Measurements from ENCODE around the gene FAM43A.

The FAM43A gene, protein sequence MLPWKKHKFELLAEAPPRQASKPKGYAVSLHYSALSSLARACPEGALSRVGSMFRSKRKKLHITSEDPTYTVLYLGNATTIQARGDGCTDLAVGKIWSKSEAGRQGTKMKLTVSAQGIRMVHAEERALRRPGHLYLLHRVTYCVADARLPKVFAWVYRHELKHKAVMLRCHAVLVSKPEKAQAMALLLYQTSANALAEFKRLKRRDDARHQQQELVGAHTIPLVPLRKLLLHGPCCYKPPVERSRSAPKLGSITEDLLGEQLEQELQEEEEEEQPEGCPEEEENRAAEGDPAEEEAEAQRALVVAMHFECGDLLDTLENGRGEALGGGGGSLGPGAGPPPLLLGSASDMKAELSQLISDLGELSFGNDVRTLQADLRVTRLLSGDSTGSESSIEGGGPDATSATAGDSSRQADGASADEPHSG

DNA sequence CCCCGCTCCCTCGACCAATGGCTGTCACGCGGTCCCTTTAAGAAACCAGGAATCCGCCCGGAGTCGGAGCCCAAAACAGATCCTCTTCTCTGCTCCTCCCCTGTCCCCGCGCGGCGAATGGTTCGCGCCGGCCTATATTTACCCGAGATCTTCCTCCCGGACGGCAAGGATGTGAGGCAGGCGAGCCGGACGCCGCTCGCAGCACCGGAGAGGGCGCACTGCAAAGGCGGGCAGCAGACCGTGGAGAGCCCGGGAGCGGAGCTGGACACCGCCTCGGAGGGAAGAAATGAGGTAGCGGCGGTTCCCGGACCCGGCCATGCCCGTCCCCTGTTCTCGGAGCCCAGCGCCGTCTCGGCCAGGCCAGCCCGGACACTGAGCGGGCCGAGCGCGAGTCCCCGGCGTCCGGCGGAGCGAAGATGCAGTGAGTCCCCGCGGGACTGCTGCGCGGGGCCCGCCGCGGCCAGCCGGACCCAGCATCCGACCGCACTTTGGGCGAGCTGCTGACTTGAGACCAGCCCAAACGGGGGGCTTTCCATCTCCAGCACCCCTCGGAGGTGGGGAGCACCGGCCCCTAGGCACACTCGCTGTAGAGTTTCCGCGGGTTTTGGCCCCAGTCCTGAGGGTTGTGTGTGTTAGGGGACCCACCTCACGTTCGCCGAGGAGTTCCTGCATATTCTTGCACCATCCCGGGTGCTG lies at the start of gene FAM43A:
FAM43A (plus strand) TSS at position 166 of the 696 bp plus-strand sequence. CDS start 944 bp downstream, outside the sequence.
- Mint-ChIP-seq H3K9me3 (no peaks in the 10 kb centered on the region), H3K27ac (peak within 1 kb of the TSS; percentile 91), H3K27me3 (peaks cover 50% of the 10 kb centered on the region), H3K4me1 (ENCODE audit: low read depth) (peaks cover 68% of the 10 kb centered on the region), H3K36me3 (ENCODE audit: low read depth) (peaks cover 10% of the 10 kb centered on the region), H3K4me3 (peak within 1 kb of the TSS; percentile 81)
- DNase-seq = peak; percentile 87

DNA sequence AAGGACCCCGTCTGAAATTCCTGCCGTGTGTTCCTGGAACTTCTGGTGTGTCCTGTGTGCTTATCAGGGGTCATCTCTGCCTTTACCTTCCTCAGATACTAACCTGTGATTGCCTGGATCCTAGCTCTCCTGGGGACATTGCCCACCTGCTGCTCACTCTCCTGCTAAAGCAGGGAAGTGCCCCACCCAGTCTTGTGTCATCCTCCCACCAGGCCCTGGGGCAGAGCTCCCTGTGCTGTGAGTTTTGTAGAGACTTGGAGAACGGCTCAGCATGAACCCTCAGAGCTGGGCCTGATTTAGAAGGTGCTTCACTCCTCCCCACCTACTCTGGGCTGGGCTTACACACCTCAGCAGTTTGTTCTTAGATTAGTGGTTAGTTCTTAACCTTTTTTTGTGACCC lies 48.6 kb upstream of the FAM43A start:
- H3K4me1 Mint-ChIP-seq (ENCODE audit: low read depth) = peaks cover 23% of the 10 kb centered on the region
- H3K27me3 Mint-ChIP-seq = no peaks in the 10 kb centered on the region
- no peak overlapping the region for H3K4me3 Mint-ChIP-seq
- no peaks in the 10 kb centered on the region for H3K9me3 Mint-ChIP-seq
- H3K36me3 Mint-ChIP-seq (ENCODE audit: low read depth) = peaks cover 32% of the 10 kb centered on the region
- no peak for DNase-seq
- no peak overlapping the region for H3K27ac Mint-ChIP-seq

DNA sequence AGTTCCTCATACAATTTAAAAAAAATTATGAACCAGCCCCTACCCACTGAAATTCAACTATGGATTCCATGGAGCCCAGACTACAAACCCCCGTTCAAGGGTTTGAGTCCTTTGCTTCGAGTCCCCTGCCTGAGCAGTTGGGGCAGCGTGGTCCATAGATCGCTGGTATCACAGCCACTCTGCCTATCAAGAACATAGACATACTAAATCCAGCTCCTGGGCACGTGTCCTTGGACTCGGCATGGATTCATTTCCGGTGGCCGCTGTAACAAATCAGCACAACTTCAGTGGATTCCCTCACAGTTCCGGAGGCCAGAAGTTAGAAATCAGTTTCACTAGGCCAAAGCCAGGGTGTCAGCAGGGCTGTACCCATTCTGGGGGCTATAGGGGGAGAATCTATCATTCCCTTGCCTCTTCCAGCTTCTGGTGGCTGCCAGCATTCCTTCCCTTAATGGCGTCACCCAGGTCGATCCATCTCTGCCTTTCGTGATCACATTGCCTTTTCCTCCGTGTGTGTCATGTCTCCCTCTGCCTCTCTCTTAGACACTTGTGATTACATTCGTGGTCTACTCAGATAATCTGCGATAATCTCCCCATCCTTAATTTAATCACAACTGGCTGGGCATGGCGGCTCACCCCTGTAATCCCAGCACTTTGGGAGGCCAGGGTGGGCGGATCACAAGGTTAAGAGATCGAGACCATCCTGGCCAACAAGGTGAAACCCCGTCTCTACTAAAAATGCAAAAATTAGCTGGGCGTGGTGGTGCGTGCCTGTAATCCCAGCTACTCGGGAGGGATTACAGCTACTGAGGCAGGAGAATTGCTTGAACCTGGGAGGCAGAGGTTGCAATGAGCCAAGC lies 47.9 kb upstream of the FAM43A start:
- Mint-ChIP-seq H3K36me3 (ENCODE audit: low read depth) (peaks cover 39% of the 10 kb centered on the region), H3K27ac (no peak overlapping the region), H3K9me3 (no peaks in the 10 kb centered on the region), H3K27me3 (no peaks in the 10 kb centered on the region), H3K4me1 (ENCODE audit: low read depth) (peaks cover 19% of the 10 kb centered on the region), H3K4me3 (no peak overlapping the region)
- DNase-seq = no peak

DNA sequence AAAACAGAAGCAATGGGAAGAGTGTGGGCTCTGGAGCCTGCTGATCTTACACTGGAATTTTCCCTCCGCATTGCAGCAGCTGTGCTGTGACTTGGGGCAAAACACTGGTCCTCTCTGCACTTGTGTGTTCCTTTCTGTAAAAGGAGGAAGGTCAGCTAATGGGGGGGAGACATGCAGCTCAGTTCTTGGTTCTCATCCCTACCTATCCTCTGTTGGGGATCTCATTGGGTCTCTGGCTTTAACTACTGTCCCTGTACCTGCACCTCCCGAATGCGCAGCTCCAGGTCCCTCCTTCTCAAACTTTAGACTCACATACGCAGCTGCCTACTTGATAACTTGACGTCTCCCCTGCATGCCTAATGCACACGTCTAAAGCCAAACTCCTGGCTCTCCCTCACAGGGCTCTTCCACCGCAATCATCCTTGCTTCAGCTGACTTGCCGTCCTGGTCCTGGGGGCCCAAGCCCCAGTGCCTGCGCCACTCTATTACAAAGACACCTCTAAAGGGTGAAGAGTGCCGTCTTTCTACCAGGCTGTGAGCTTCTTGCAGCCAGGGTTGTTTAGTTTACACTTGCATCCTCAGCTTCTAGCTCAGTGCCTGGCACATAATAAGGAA lies 46.6 kb upstream of the FAM43A start:
- no peaks in the 10 kb centered on the region for H3K9me3 Mint-ChIP-seq
- peaks cover 12% of the 10 kb centered on the region for H3K4me1 Mint-ChIP-seq (ENCODE audit: low read depth)
- peak overlapping the region; percentile 53 for H3K27ac Mint-ChIP-seq
- H3K27me3 Mint-ChIP-seq = no peaks in the 10 kb centered on the region
- no peak for DNase-seq
- H3K4me3 Mint-ChIP-seq = no peak overlapping the region
- H3K36me3 Mint-ChIP-seq (ENCODE audit: low read depth) = peaks cover 51% of the 10 kb centered on the region

DNA sequence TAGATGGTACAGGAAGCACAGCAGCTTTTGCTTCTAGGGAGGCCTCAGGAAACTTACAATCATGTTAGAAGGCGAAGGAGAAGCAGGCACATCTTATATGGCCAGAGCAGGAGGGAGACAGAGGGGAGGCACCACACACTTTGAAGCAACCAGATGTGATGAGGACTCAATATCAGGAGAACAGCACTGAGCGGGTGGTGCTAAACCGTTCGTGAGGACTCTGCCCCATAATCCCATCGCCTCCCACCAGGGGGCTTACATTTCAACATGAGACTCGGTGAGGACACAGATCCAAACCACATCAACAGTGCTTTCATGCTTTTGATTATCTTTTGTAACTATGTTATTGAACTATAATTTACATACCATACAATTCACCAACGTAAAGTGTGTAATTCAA lies 44.9 kb upstream of the FAM43A start:
- no peak overlapping the region for H3K4me3 Mint-ChIP-seq
- no peaks in the 10 kb centered on the region for H3K27me3 Mint-ChIP-seq
- H3K27ac Mint-ChIP-seq = peak overlapping the region; percentile 11
- DNase-seq = peak; percentile 49
- H3K36me3 Mint-ChIP-seq (ENCODE audit: low read depth) = peaks cover 66% of the 10 kb centered on the region
- H3K4me1 Mint-ChIP-seq (ENCODE audit: low read depth) = peaks cover 13% of the 10 kb centered on the region
- no peaks in the 10 kb centered on the region for H3K9me3 Mint-ChIP-seq

DNA sequence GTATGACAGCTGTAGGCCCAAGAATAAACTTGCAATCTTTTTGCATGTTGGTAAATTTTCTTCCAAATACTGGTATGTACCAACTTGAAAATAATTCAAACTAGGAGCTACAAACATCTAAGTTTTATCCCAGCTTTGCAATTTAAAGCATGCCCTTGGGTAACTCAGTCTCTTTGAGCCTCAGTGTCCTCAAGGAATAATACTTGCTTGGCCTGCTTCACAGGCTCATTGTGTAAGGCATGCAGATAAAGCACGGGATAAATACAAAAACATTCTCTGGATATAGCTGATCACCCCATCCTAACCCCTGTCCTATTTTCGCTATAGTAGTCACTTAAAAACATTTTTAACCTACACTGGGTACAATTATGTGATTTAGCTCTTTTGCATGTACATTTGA lies 42.9 kb upstream of the FAM43A start:
- Mint-ChIP-seq H3K36me3 (ENCODE audit: low read depth) (peaks cover 83% of the 10 kb centered on the region), H3K4me3 (no peak overlapping the region), H3K27me3 (no peaks in the 10 kb centered on the region), H3K4me1 (ENCODE audit: low read depth) (peaks cover 15% of the 10 kb centered on the region), H3K27ac (no peak overlapping the region), H3K9me3 (no peaks in the 10 kb centered on the region)
- DNase-seq = no peak

DNA sequence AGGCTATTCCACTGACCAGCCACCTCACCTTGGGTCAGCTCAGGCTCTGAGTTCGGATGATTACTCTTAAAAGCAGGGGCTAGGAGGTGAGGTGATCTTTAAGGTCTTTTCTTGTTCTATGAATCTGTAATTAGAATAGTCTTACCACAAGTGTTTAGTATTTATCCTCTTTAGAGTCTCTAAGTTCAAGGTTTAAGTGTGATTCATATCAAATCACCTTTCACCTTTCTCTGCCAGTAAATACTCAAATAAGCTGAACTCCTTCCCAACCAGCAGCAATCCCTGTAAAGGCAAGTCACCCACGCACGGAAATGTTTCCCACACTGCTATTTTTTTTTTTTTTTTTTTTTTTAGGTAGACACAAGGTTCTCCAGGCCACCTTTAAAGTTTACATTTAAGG lies 37.9 kb upstream of the FAM43A start:
- DNase-seq = no peak
- Mint-ChIP-seq H3K27ac (peak overlapping the region; percentile 48), H3K4me3 (no peak overlapping the region), H3K4me1 (ENCODE audit: low read depth) (peaks cover 5% of the 10 kb centered on the region), H3K36me3 (ENCODE audit: low read depth) (peaks cover 92% of the 10 kb centered on the region), H3K9me3 (no peaks in the 10 kb centered on the region), H3K27me3 (no peaks in the 10 kb centered on the region)

DNA sequence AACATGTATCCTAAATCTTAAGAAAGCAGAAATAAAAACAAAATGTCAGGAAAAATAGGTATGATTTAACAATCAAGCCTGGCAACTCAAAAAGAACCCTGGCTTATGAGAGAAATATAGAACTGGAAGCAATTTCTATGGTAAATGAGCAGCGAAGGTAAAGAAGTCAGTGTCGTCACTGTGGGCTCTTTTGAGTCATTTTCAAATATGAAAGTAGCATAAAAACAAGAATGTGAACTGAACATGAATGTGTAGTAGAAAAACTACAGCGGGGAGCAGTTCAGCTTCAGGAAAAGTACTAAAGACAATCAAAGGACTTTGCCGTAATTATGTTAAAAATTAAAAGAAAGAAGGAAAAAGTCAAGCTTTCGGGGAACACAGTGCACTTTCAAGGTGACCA lies 31.2 kb upstream of the FAM43A start:
- Mint-ChIP-seq H3K4me3 (peak overlapping the region; percentile 49), H3K4me1 (ENCODE audit: low read depth) (peaks cover 20% of the 10 kb centered on the region), H3K9me3 (no peaks in the 10 kb centered on the region), H3K36me3 (ENCODE audit: low read depth) (peaks cover 95% of the 10 kb centered on the region), H3K27me3 (no peaks in the 10 kb centered on the region), H3K27ac (peak overlapping the region; percentile 92)
- DNase-seq = no peak

DNA sequence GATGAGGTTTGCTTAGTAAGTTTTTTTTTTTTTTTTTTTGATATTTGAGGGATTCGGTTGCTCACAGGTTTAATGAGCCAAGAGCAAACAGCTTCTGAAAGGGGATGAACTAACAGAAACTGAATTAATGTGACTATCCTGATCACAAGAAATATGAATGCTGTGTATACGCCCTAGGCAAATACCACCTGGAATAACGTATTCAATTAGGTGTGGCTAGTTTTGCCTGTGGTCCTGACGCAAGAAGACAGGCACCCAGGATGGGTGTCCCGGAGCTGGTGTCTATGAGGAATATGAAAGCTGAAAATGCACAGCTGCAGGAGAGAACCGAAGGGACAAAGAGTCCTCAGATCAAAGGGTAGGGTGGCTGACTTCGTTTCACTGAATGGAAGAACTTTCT lies 28.2 kb upstream of the FAM43A start:
- no peaks in the 10 kb centered on the region for H3K9me3 Mint-ChIP-seq
- no peak for DNase-seq
- peaks cover 30% of the 10 kb centered on the region for H3K4me1 Mint-ChIP-seq (ENCODE audit: low read depth)
- H3K27ac Mint-ChIP-seq = no peak overlapping the region
- peaks cover 96% of the 10 kb centered on the region for H3K36me3 Mint-ChIP-seq (ENCODE audit: low read depth)
- no peaks in the 10 kb centered on the region for H3K27me3 Mint-ChIP-seq
- H3K4me3 Mint-ChIP-seq = no peak overlapping the region

DNA sequence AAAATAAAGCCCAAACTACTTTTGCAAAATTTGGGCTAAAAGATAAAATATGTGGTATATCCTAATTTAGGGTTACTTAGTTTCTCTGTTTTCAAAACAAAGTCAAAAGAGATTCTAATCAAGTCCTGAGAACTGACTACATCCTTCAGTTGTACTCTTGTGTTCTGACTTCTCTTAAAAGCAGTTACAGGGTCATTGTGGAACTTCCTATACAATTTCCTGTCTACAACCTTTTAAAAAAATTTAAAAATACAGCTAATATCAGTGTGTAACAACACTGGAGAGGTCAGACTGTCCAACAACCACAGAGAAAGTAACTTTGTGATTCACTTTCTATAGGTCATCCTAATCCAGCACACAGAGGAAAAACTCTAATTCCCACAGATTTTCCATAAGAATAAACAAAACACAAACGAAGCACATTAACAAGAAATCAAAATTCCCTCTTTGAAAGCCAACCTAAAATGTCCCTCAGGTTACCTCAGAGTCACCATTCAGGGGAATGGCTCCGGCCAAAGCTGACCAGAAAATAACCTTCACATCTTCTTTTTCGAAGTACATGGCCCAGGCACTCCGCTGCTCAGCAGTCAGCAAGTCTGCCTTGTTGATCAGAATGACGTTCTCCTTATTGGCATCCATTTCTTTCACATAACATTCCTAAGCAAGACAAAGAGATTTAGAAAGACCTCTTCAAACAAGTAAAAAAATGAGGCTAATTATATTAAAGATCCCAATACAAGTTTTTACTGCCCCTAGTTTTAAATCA lies 27.0 kb upstream of the FAM43A start:
- Mint-ChIP-seq H3K4me3 (no peak overlapping the region), H3K9me3 (no peaks in the 10 kb centered on the region), H3K27ac (no peak overlapping the region), H3K4me1 (ENCODE audit: low read depth) (peaks cover 30% of the 10 kb centered on the region), H3K27me3 (no peaks in the 10 kb centered on the region), H3K36me3 (ENCODE audit: low read depth) (peaks cover 92% of the 10 kb centered on the region)
- no peak for DNase-seq

DNA sequence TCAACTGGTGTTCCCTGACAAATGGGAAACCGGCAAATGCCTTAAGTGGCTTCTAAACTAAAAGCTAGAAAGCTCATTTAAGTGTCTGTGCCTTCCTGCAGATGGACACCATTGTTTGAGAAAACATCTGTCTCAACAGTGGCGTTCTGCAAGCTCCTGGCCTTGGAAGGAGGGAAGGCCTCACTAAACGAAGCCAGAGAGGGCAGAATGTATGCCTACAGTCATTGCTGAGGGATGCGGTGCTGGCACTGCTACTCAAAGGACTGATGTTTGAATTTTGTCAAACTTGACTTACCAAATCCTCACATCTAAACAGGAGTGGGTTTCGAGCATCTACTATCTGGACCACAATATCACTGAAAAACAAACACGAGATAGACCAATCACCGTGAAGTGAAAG lies 25.9 kb upstream of the FAM43A start:
- Mint-ChIP-seq H3K9me3 (no peaks in the 10 kb centered on the region), H3K4me3 (no peak overlapping the region), H3K27me3 (no peaks in the 10 kb centered on the region), H3K36me3 (ENCODE audit: low read depth) (peaks cover 90% of the 10 kb centered on the region), H3K4me1 (ENCODE audit: low read depth) (peaks cover 23% of the 10 kb centered on the region), H3K27ac (no peak overlapping the region)
- no peak for DNase-seq

DNA sequence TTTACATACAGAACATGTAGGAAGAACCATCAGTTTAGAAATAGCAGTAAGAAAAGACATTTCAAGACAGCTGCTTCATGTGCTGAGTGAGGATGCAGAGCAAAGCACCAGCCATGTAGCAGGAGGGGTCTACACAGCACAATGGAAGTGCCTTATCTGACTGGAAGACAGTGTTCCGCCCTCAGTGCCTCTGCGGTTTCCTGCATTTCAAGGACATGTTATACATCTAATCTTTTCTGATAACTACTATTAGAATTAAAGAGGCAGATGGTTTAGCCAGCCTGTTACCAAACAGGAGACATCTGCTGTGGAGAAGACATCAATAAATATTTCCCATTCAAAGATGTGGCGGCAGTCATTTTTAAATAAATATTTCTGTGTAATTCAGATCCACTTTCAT lies 24.3 kb upstream of the FAM43A start:
- DNase-seq = no peak
- Mint-ChIP-seq H3K27me3 (no peaks in the 10 kb centered on the region), H3K4me1 (ENCODE audit: low read depth) (peaks cover 20% of the 10 kb centered on the region), H3K27ac (no peak overlapping the region), H3K9me3 (no peaks in the 10 kb centered on the region), H3K36me3 (ENCODE audit: low read depth) (peaks cover 92% of the 10 kb centered on the region), H3K4me3 (no peak overlapping the region)

DNA sequence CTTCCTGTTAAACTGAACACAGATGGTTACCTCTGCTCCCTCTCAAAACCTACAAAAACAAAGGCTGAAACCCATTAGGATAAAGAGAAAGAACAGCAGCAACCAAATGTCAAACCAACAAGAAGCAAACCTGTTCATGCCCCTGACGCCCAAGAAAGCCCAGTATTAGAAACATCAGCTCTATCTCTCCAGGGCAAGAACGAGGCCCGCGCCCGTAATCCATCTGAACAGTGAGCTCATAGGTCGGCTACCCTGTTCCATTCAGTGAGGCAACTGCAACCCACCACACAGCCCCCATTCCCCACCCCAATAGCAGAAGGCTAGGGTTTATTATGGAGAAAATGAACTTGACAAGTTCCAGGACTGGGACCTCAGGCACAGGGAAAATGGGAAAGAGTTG lies 23.7 kb upstream of the FAM43A start:
- no peaks in the 10 kb centered on the region for H3K9me3 Mint-ChIP-seq
- H3K4me1 Mint-ChIP-seq (ENCODE audit: low read depth) = peaks cover 20% of the 10 kb centered on the region
- H3K27ac Mint-ChIP-seq = peak overlapping the region; percentile 40
- no peak overlapping the region for H3K4me3 Mint-ChIP-seq
- peaks cover 92% of the 10 kb centered on the region for H3K36me3 Mint-ChIP-seq (ENCODE audit: low read depth)
- H3K27me3 Mint-ChIP-seq = no peaks in the 10 kb centered on the region
- no peak for DNase-seq

DNA sequence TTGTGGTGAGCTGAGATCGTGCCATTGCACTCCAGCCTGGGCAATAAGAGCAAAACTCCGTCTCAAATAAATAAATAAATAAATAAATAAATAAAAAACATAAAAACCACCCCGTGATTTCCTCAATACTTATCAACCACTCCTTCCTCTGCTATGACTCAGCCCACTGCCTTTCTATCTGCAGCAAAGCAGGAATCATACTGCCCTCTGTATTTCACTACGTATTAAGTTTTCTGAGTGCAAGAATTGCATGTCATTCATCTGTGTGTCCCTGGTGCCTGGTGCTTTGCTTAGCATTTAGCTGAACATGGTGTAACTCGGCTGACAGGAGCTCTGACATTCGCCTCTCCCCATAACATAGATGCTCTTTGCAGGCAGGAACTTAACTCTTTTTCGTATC lies 20.8 kb upstream of the FAM43A start:
- H3K4me1 Mint-ChIP-seq (ENCODE audit: low read depth) = peaks cover 38% of the 10 kb centered on the region
- no peak overlapping the region for H3K4me3 Mint-ChIP-seq
- no peak for DNase-seq
- no peaks in the 10 kb centered on the region for H3K9me3 Mint-ChIP-seq
- H3K27me3 Mint-ChIP-seq = no peaks in the 10 kb centered on the region
- no peak overlapping the region for H3K27ac Mint-ChIP-seq
- peaks cover 91% of the 10 kb centered on the region for H3K36me3 Mint-ChIP-seq (ENCODE audit: low read depth)
